GM12865 (cell line): ENCODE measurements around the gene KIRREL3.

Source experiments
- DNase-seq: peaks from one replicate; pipeline ENCODE4 v3.0.0; 2010; ENCODE audit warnings: low read depth
- H3K4me3 ChIP-seq: 2 replicates; pipeline ENCODE4 v1.5.1; 2011; ENCODE audit warnings: mild to moderate bottlenecking, low read depth, low read length, control low read depth
- CTCF ChIP-seq: IDR thresholded peaks from 2 replicates; pipeline ENCODE4 v1.5.1; 2011; ENCODE audit warnings: low read length, control low read depth, low read depth, inconsistent platforms; ENCODE audit not compliant: insufficient read depth; ENCODE audit errors: missing control alignments

The KIRREL3 gene

DNA sequence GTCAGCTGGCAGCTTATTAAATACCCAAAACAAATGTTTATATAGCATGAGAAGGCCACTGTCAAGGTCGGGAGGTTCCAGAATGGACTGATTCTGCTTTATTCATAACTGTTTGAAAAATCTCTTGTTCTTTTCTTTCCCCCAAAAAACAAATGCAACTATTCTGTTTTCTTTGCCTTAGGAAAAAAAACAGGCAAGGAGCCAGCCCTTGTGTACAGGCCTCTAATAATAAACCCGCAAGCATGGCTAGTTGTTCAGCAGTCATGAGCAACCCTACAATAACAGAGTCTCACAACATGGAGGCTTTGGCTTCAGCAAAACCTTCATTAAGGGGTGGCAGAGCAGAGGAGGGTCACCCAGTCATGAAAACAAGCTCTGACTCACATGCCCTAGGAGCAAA is 191.7 kb downstream of the KIRREL3 start:
- DNase-seq, result no peak
- no peak overlapping the region for H3K4me3 ChIP-seq
- no peak for TF ChIP-seq CTCF

- H3K4me3 ChIP-seq, result no peak overlapping the region
- TF ChIP-seq CTCF, result no peak
- DNase-seq, result no peak
Observed at GRCh38 chr11:126808296-126808695, 192.3 kb downstream of the KIRREL3 start.

DNA sequence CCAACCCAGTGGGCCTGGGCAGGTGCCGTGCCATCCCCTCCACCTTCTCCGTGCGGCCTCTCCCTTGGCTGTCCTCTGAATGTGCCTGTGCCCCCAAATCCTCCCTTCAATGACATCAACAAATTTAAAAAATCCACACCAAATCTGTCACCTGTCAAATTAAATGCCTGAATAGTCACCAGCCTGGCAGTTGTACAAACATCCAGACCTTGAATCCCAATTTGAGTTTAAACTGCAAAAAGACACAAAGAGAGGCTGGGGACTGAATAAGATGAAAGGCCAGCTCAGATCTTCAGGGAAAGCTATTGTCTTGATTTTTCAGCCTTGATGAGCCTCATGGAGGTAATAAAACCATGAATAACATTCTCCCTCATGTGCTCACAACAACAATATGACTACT is 194.7 kb downstream of the KIRREL3 start:
- no peak overlapping the region for H3K4me3 ChIP-seq
- DNase-seq, result no peak
- no peak for TF ChIP-seq CTCF

GRCh38 chr11:126804363-126804762 is 196.2 kb downstream of the KIRREL3 start:
- TF ChIP-seq CTCF, result no peak
- DNase-seq, result no peak
- no peak overlapping the region for H3K4me3 ChIP-seq

DNA sequence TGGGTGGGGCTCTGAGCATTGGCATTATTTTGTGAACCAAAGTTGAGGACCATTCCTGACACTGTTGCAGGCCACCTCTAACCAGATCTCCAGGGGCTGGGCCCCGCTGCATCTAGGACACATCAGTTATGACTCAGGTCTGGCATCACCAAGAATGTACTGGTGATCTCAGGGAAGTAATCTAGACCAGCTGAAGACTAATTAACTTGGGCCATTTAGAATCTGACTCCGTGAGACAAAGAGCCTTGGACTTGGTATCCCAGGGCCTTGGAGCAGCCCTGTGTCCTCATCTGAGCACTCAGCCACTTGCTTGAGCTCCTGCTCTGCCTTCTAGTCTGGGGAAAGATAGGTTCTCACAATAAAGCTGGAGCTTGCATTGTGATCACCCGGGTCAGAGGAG is 200.6 kb downstream of the KIRREL3 start:
- DNase-seq, result no peak
- TF ChIP-seq CTCF, result no peak

GRCh38 chr11:126797457-126798169 is 203.0 kb downstream of the KIRREL3 start:
- no peak overlapping the region for H3K4me3 ChIP-seq
- no peak for TF ChIP-seq CTCF

More for the DNA sequence above, 200.6 kb downstream of the KIRREL3 start:
- no peak overlapping the region for H3K4me3 ChIP-seq

GRCh38 chr11:126793596-126793995 is 207.0 kb downstream of the KIRREL3 start:
- TF ChIP-seq CTCF, result no peak
- no peak for DNase-seq
- H3K4me3 ChIP-seq, result no peak overlapping the region

More at GRCh38 chr11:126797457-126798169, 203.0 kb downstream of the KIRREL3 start:
- no peak for DNase-seq
